NCI-H1417 treated with DMSO at 0.1 percent for 48 hours (cell line): ENCODE measurements around the gene BRCC3.
"Not testable (repeated sequence)": the region's sequence is repeated elsewhere in the genome, so short reads cannot be mapped to it uniquely, and the experiment has no call there.

Experiments
- DNase-seq: peaks from one replicate; lab custom pipeline; 2025; lab: John Stamatoyannopoulos, UW

BRCC3 gene

GRCh38 chrX:155144926-155145325 is 73.6 kb downstream of the BRCC3 start:
- DNase-seq: no peak

GRCh38 chrX:155147612-155148011 is 76.3 kb downstream of the BRCC3 start:
- not testable (repeated sequence) for DNase-seq

GRCh38 chrX:155148166-155148565 is 76.9 kb downstream of the BRCC3 start:
- DNase-seq: not testable (repeated sequence)

- no peak for DNase-seq
These were observed 77.6 kb downstream of the BRCC3 start for GRCh38 chrX:155148724-155149537.

GRCh38 chrX:155169881-155170280 is 98.6 kb downstream of the BRCC3 start:
- no peak for DNase-seq
